Fibroblast of pulmonary artery (primary cell): ENCODE data around the gene TCF7.

Source experiments
- DNase-seq: peaks from one replicate; pipeline ENCODE4 v3.0.0-alpha.2; 2010; ENCODE audit warnings: low read depth
- H3K4me3 ChIP-seq: replicated peaks from 2 replicates; pipeline ENCODE4 v1.5.1; 2011; ENCODE audit warnings: low read depth, mild to moderate bottlenecking, control low read depth, low read length, moderate library complexity
- TF ChIP-seq, protein P1 (sequence below): IDR thresholded peaks from 2 replicates; pipeline ENCODE4 v1.5.1; 2011; ENCODE audit warnings: mild to moderate bottlenecking, control low read depth, low read length, inconsistent platforms; ENCODE audit errors: missing control alignments

TCF7 gene

DNA sequence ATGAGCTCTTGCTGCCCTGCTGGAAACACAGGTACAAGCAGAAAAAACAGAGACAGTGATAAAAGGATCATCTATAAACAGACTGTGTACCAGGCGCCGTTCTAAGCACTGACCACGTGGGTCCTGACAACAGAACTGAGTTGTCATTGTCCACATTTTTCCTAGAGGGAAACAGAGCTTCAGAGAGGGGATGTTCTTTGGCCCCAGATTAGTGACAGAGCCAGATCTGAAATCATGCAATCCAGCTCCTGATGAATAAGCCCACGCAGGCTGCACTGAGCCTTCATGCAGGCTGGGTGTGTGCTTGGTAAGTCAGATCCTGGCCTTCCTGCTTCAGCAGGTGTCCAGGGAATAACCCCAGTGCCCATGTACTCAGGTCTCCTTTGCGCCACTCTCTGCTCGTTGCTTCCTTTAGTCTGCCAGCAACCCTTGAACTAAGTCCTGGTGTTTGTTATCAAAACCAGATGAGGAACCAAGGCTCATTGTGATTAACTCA, 22.8 kb upstream of the TCF7 start:
- no peak overlapping the region for H3K4me3 ChIP-seq
- no peak for DNase-seq
- TF ChIP-seq, protein P1, sequence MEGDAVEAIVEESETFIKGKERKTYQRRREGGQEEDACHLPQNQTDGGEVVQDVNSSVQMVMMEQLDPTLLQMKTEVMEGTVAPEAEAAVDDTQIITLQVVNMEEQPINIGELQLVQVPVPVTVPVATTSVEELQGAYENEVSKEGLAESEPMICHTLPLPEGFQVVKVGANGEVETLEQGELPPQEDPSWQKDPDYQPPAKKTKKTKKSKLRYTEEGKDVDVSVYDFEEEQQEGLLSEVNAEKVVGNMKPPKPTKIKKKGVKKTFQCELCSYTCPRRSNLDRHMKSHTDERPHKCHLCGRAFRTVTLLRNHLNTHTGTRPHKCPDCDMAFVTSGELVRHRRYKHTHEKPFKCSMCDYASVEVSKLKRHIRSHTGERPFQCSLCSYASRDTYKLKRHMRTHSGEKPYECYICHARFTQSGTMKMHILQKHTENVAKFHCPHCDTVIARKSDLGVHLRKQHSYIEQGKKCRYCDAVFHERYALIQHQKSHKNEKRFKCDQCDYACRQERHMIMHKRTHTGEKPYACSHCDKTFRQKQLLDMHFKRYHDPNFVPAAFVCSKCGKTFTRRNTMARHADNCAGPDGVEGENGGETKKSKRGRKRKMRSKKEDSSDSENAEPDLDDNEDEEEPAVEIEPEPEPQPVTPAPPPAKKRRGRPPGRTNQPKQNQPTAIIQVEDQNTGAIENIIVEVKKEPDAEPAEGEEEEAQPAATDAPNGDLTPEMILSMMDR = no peak

GRCh38 chr5:134092875-134093274, 21.6 kb upstream of the TCF7 start:
- no peak overlapping the region for H3K4me3 ChIP-seq
- no peak for DNase-seq
- TF ChIP-seq, protein P1 = no peak

GRCh38 chr5:134093351-134093750, 21.1 kb upstream of the TCF7 start:
- DNase-seq = no peak
- TF ChIP-seq, protein P1 = no peak
- H3K4me3 ChIP-seq = no peak overlapping the region

DNA sequence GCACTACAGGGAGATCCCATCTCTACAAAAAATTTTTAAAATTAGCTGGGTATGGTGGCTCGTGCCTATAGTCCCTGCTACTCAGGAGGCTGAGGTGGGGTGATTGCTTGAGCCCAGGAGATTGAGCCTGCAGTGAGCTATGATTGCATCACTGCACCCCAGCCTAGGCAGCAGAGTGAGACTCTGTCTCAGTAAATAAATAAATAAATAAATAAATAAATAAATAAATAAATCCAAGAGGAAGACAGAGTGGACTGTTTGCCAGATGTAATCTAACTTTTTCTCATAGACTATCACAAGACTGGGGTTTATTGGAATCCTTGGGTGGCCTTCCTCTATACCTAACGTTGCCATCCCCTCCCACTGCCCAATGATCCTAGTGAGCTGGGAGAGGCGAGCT, 19.2 kb upstream of the TCF7 start:
- TF ChIP-seq, protein P1 = no peak
- DNase-seq = no peak

GRCh38 chr5:134095887-134096589, 18.4 kb upstream of the TCF7 start:
- no peak overlapping the region for H3K4me3 ChIP-seq
- TF ChIP-seq, protein P1 = no peak
- peak; percentile 60 for DNase-seq

More for the DNA sequence above, 19.2 kb upstream of the TCF7 start:
- no peak overlapping the region for H3K4me3 ChIP-seq

DNA sequence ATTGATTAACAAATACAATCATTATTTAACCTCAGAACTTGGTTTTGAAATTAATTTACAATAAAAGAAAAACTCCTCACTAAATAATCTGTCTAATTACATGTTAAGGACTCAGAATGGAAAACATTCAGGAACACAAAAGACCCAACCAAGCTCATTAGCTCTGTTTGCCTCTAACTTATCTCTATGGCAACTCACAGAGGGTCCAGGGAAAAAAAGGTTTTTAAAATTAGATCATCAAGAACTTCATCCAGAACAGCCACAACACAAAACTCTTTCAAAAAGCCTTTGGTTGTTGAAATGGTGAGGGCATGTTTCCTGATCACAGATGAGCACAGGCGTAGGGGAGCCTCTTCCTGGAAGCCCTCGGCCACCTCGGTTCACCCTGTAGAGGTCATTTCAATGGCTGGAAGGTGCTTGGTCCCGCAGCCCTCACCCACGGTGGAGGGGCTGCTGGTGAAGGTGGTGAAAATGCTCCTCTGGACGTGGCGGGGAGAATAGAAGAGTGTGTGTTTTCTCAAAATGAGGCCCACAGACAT, 17.2 kb upstream of the TCF7 start:
- TF ChIP-seq, protein P1 = no peak
- no peak for DNase-seq
- H3K4me3 ChIP-seq = no peak overlapping the region
